A549 treated with RU486 at 1 μM for 4 hours (cell line): ENCODE results near the gene COL27A1. TPM values are rescaled to one million over a fixed set of nuclear protein-coding genes. Genes with fewer than 3 reads are reported as not detected.

Experiments used
- total RNA-seq: library from RNA; stranded (reverse); fragments of 200-300 nt; extraction: Qiagen RNA extraction; gene quantifications from 5 replicates; pipeline ENCODE4 v1.2.3, GENCODE V29; 2022; ENCODE audit warnings: low read depth

Gene COL27A1
- 9.0 to 14.8 TPM (median 11.3 TPM) in 5 replicates for total RNA-seq

GRCh38 chr9:114155263-114155994 is at the start of gene COL27A1:
Gene COL27A1, plus strand, starts transcription at chr9:114155537. Its CDS starts 414 bp downstream, at chr9:114155951.

GRCh38 chr9:114322831-114323531 is 167.6 kb downstream of the COL27A1 start, which contains the start of gene ORM1:
Gene ORM1, plus strand, starts transcription at chr9:114323098. Its CDS starts 36 bp downstream, at chr9:114323134.

GRCh38 chr9:114329625-114330022 is 174.3 kb downstream of the COL27A1 start, which contains the start of gene ORM2:
Gene ORM2, plus strand, starts transcription at chr9:114329869. Its CDS starts 36 bp downstream, at chr9:114329905.

Other genes with a start within 250 kb of the COL27A1 start
- 5.9 to 8.9 TPM (median 7.7 TPM) in 5 replicates for gene AMBP, start 77.2 kb upstream of the COL27A1 start, total RNA-seq
- 1.4 to 2.7 TPM (median 2.1 TPM) in 5 replicates for gene KIF12, start 56.2 kb upstream of the COL27A1 start, total RNA-seq
- gene ORM1, start 167.6 kb downstream of the COL27A1 start, total RNA-seq: 0.35 TPM in 1 of 5 replicates, not detected in the others
- gene ORM2, start 174.3 kb downstream of the COL27A1 start, total RNA-seq: not detected in 5 replicates
- 3.4 to 5.3 TPM (median 4.4 TPM) in 5 replicates for gene AKNA, start 232.4 kb downstream of the COL27A1 start, total RNA-seq